Germinal center (tissue), 1 donor: Measurements from ENCODE around the gene SLC35F3.

Experiments used
- DNase-seq: peaks from one replicate; pipeline ENCODE4 v3.0.0; 2012; ENCODE audit warnings: mixed read lengths, low spot score

Gene SLC35F3

GRCh38 chr1:234260578-234260977 is 356.1 kb downstream of the SLC35F3 start:
- DNase-seq: no peak

GRCh38 chr1:234261545-234261944 is 357.1 kb downstream of the SLC35F3 start:
- DNase-seq: no peak

- DNase-seq: no peak
Observed at GRCh38 chr1:234262007-234262753, 357.7 kb downstream of the SLC35F3 start.

- DNase-seq: no peak
Observed at GRCh38 chr1:234262754-234263105, 358.3 kb downstream of the SLC35F3 start.

GRCh38 chr1:234264832-234265231 is 360.4 kb downstream of the SLC35F3 start:
- DNase-seq: no peak

GRCh38 chr1:234265321-234265720 is 360.8 kb downstream of the SLC35F3 start:
- no peak for DNase-seq

- DNase-seq: no peak
Observed at GRCh38 chr1:234265861-234266260, 361.4 kb downstream of the SLC35F3 start.

- no peak for DNase-seq
Observed at GRCh38 chr1:234270093-234270492, 365.6 kb downstream of the SLC35F3 start.

- DNase-seq: no peak
Observed at GRCh38 chr1:234270581-234271242, 366.2 kb downstream of the SLC35F3 start.

GRCh38 chr1:234271243-234271606 is 366.7 kb downstream of the SLC35F3 start:
- DNase-seq: no peak

GRCh38 chr1:234272656-234273312 is 368.3 kb downstream of the SLC35F3 start:
- no peak for DNase-seq

GRCh38 chr1:234273981-234274380 is 369.5 kb downstream of the SLC35F3 start:
- DNase-seq: no peak

GRCh38 chr1:234276151-234276788 is 371.8 kb downstream of the SLC35F3 start:
- no peak for DNase-seq

GRCh38 chr1:234277161-234277868 is 372.8 kb downstream of the SLC35F3 start:
- no peak for DNase-seq

GRCh38 chr1:234279021-234279420 is 374.5 kb downstream of the SLC35F3 start:
- DNase-seq: no peak

GRCh38 chr1:234280500-234280899 is 376.0 kb downstream of the SLC35F3 start:
- DNase-seq: no peak

GRCh38 chr1:234281826-234282489 is 377.5 kb downstream of the SLC35F3 start:
- no peak for DNase-seq

- DNase-seq: no peak
Observed at GRCh38 chr1:234286206-234286605, 381.7 kb downstream of the SLC35F3 start.

GRCh38 chr1:234288946-234289345 is 384.5 kb downstream of the SLC35F3 start:
- DNase-seq: no peak

- no peak for DNase-seq
Observed at GRCh38 chr1:234289538-234290305, 385.2 kb downstream of the SLC35F3 start.

- no peak for DNase-seq
Observed at GRCh38 chr1:234292011-234292410, 387.5 kb downstream of the SLC35F3 start.
